ENCODE measurements around the gene IFT22. TPM values are rescaled to one million over a fixed set of nuclear protein-coding genes. Genes with fewer than 3 reads are reported as not detected.

IFT22 gene
- total RNA-seq, 1 experiment from 2014 or later: 17.4 TPM

DNA sequence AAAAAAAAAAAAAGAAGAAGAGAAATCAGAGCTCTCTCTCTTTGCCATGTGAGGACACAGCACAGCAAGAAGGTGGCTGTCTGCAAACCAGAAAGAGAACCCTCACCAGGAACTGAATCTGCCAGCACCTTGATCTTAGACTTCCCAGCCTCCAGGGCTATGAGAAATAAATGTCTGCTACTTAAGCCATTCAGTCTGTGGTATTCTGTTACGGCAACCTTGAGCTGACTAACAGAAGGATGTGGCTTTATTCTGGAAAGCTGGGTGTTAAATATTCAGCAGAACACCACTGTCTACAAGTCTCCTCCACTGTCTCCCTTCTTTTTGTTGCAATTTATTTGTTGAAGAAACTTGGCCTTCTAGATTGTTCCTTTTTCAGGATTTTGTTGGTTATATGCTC, 46.1 kb upstream of the IFT22 start:
- H3K27ac Mint-ChIP-seq (ENCODE audit: unreplicated experiment): no peak overlapping the region
- Histone ChIP-seq H3K4me1 (no peaks in the 10 kb centered on the region; the same call in 1 of the 2 replicates), H3K9me3 (no peaks in the 10 kb centered on the region), H3K36me3 (ENCODE audit: control insufficient read depth, insufficient read depth, low read length) (no peaks in the 10 kb centered on the region), H3K27me3 (replicated peaks; ENCODE audit: control insufficient read depth, insufficient read depth, low read length) (no peaks in the 10 kb centered on the region), H3K4me3 (ENCODE audit: low read depth, low read length) (no peak overlapping the region)
- ChIA-PET POLR2A (no interaction called here), CTCF (interaction anchor here (0.5 kb wide), 1 partner anchor 141 kb away, joined by 6 read pairs; no protein-coding TSS in a partner anchor)
- H3K36me3 Mint-ChIP-seq (ENCODE audit: insufficient read depth, unreplicated experiment): no peaks in the 10 kb centered on the region
- intact Hi-C loops (cut with micrococcal nuclease; ENCODE audit: unreplicated experiment): no loop called here
- no peaks in the 10 kb centered on the region for H3K27me3 Mint-ChIP-seq (ENCODE audit: insufficient read depth, unreplicated experiment)
- no peak overlapping the region for H3K4me3 Mint-ChIP-seq (ENCODE audit: unreplicated experiment)
- H3K9me3 Mint-ChIP-seq (ENCODE audit: unreplicated experiment): no peaks in the 10 kb centered on the region
- no peaks in the 10 kb centered on the region for H3K4me1 Mint-ChIP-seq (ENCODE audit: low read depth, unreplicated experiment)
- no TSS peak for BruUV-seq (replicated peaks)
- DNase-seq: no peak
- TF ChIP-seq CTCF (IDR thresholded peaks at IDR 0.05; ENCODE audit: insufficient read depth in 1 of 2, low read depth in 1 of 2, low read length in 1 of 2, severe bottlenecking in 1 of 2, unreplicated experiment in 1 of 2): no peak

- Histone ChIP-seq H3K4me3 (ENCODE audit: low read depth, low read length) (no peak overlapping the region), H3K27me3 (replicated peaks; ENCODE audit: control insufficient read depth, insufficient read depth, low read length) (no peaks in the 10 kb centered on the region), H3K4me1 (peaks cover 5% of the 10 kb centered on the region; the same call in 1 of the 2 replicates), H3K36me3 (ENCODE audit: control insufficient read depth, insufficient read depth, low read length) (no peaks in the 10 kb centered on the region), H3K9me3 (no peaks in the 10 kb centered on the region)
- H3K36me3 Mint-ChIP-seq (ENCODE audit: insufficient read depth, unreplicated experiment): no peaks in the 10 kb centered on the region
- no peaks in the 10 kb centered on the region for H3K9me3 Mint-ChIP-seq (ENCODE audit: unreplicated experiment)
- POLR2A ChIA-PET: no interaction called here
- BruUV-seq (replicated peaks): no TSS peak
- H3K27ac Mint-ChIP-seq (ENCODE audit: unreplicated experiment): no peak overlapping the region
- intact Hi-C loops (cut with micrococcal nuclease; ENCODE audit: unreplicated experiment): loop anchor here (2.0 kb wide), 4 partner anchors 43 to 141 kb away; no protein-coding TSS in a partner anchor
- TF ChIP-seq CTCF (IDR thresholded peaks at IDR 0.05; ENCODE audit: insufficient read depth in 1 of 2, low read depth in 1 of 2, low read length in 1 of 2, severe bottlenecking in 1 of 2, unreplicated experiment in 1 of 2): no peak
- H3K4me3 Mint-ChIP-seq (ENCODE audit: unreplicated experiment): no peak overlapping the region
- DNase-seq: no peak
- no peaks in the 10 kb centered on the region for H3K4me1 Mint-ChIP-seq (ENCODE audit: low read depth, unreplicated experiment)
- CTCF ChIA-PET: interaction anchor here (0.8 kb wide), 1 partner anchor 97 kb away, joined by 3 read pairs; no protein-coding TSS in a partner anchor
- no peaks in the 10 kb centered on the region for H3K27me3 Mint-ChIP-seq (ENCODE audit: insufficient read depth, unreplicated experiment)
Observed at GRCh38 chr7:101365956-101366355, 44.3 kb upstream of the IFT22 start.

GRCh38 chr7:101363734-101364374, 42.2 kb upstream of the IFT22 start:
- POLR2A ChIA-PET: interaction anchor here (0.6 to 1.2 kb wide), 5 partner anchors 27 to 734 kb away, joined by 3 to 7 read pairs (median 3); partner anchors contain the start of gene ZNHIT1
- BruUV-seq (replicated peaks): no TSS peak

More at GRCh38 chr7:101363734-101364374, 42.2 kb upstream of the IFT22 start:
- Mint-ChIP-seq H3K27me3 (ENCODE audit: insufficient read depth, unreplicated experiment) (no peaks in the 10 kb centered on the region), H3K27ac (ENCODE audit: unreplicated experiment) (peak overlapping the region; percentile 31), H3K4me3 (ENCODE audit: unreplicated experiment) (peak overlapping the region; percentile 69), H3K36me3 (ENCODE audit: insufficient read depth, unreplicated experiment) (no peaks in the 10 kb centered on the region), H3K4me1 (ENCODE audit: low read depth, unreplicated experiment) (no peaks in the 10 kb centered on the region), H3K9me3 (ENCODE audit: unreplicated experiment) (no peaks in the 10 kb centered on the region)
- no peaks in the 10 kb centered on the region for H3K27me3 ChIP-seq (replicated peaks; ENCODE audit: control insufficient read depth, insufficient read depth, low read length)
- DNase-seq: peak; percentile 75 to 89
- CTCF ChIA-PET: interaction anchor here (0.7 to 3.1 kb wide), 6 partner anchors 9 to 47 kb away, joined by 3 to 31 read pairs (median 4); partner anchors contain the start of gene IFT22
- intact Hi-C loops (cut with micrococcal nuclease; ENCODE audit: unreplicated experiment): loop anchor here (2.0 kb wide), 4 partner anchors 41 to 143 kb away; no protein-coding TSS in a partner anchor
- peak overlapping the region; percentile 77 for H3K4me3 ChIP-seq (ENCODE audit: low read depth, low read length)
- H3K4me1 ChIP-seq: peaks cover 5% of the 10 kb centered on the region; the same call in 1 of the 2 replicates
- no peaks in the 10 kb centered on the region for H3K9me3 ChIP-seq
- TF ChIP-seq CTCF (IDR thresholded peaks at IDR 0.05; ENCODE audit: insufficient read depth in 1 of 2, low read depth in 1 of 2, low read length in 1 of 2, severe bottlenecking in 1 of 2, unreplicated experiment in 1 of 2): peak; percentile 90 to 94
- H3K36me3 ChIP-seq (ENCODE audit: control insufficient read depth, insufficient read depth, low read length): no peaks in the 10 kb centered on the region
